NB4 (cell line): ENCODE results near the gene TSKU.
A peak's percentile ranks its signal among the peaks of the same experiment; 100 is the strongest.

Experiments
- DNase-seq: peaks from one replicate; pipeline ENCODE4 v3.0.0; 2010; ENCODE audit warnings: low read depth
- H3K4me3 ChIP-seq: one replicate; pipeline ENCODE4 v1.5.1; 2011; ENCODE audit warnings: mild to moderate bottlenecking, low read depth, low read length, moderate library complexity
- MYC ChIP-seq: IDR thresholded peaks from 2 replicates; pipeline ENCODE4 v1.6.1; 2011; ENCODE audit warnings: low read depth, low read length
- POLR2A ChIP-seq: IDR thresholded peaks from 2 replicates; pipeline ENCODE4 v1.6.1; 2011; ENCODE audit warnings: mild to moderate bottlenecking; ENCODE audit not compliant: insufficient read length; ENCODE audit errors: extremely low read depth
- TF ChIP-seq, protein P1 (sequence below): IDR thresholded peaks from one replicate; pipeline ENCODE4 v1.5.1; 2012; ENCODE audit warnings: low read depth, low read length
- TF ChIP-seq, protein P2 (sequence below): IDR thresholded peaks from 2 replicates; pipeline ENCODE4 v1.6.1; 2011; ENCODE audit warnings: low read depth, low read length

Gene TSKU

DNA sequence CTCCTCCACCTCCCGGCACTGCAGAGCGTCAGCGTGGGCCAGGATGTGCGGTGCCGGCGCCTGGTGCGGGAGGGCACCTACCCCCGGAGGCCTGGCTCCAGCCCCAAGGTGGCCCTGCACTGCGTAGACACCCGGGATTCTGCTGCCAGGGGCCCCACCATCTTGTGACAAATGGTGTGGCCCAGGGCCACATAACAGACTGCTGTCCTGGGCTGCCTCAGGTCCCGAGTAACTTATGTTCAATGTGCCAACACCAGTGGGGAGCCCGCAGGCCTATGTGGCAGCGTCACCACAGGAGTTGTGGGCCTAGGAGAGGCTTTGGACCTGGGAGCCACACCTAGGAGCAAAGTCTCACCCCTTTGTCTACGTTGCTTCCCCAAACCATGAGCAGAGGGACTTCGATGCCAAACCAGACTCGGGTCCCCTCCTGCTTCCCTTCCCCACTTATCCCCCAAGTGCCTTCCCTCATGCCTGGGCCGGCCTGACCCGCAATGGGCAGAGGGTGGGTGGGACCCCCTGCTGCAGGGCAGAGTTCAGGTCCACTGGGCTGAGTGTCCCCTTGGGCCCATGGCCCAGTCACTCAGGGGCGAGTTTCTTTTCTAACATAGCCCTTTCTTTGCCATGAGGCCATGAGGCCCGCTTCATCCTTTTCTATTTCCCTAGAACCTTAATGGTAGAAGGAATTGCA, 13.5 kb downstream of the TSKU start:
- H3K4me3 ChIP-seq: no peak overlapping the region
- DNase-seq: no peak
- TF ChIP-seq MYC (no peak), POLR2A (no peak)
- TF ChIP-seq, protein P1, sequence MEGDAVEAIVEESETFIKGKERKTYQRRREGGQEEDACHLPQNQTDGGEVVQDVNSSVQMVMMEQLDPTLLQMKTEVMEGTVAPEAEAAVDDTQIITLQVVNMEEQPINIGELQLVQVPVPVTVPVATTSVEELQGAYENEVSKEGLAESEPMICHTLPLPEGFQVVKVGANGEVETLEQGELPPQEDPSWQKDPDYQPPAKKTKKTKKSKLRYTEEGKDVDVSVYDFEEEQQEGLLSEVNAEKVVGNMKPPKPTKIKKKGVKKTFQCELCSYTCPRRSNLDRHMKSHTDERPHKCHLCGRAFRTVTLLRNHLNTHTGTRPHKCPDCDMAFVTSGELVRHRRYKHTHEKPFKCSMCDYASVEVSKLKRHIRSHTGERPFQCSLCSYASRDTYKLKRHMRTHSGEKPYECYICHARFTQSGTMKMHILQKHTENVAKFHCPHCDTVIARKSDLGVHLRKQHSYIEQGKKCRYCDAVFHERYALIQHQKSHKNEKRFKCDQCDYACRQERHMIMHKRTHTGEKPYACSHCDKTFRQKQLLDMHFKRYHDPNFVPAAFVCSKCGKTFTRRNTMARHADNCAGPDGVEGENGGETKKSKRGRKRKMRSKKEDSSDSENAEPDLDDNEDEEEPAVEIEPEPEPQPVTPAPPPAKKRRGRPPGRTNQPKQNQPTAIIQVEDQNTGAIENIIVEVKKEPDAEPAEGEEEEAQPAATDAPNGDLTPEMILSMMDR: no peak
- TF ChIP-seq, protein P2, sequence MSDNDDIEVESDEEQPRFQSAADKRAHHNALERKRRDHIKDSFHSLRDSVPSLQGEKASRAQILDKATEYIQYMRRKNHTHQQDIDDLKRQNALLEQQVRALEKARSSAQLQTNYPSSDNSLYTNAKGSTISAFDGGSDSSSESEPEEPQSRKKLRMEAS: no peak

- TF ChIP-seq MYC: no peak
- no peak for TF ChIP-seq POLR2A
- TF ChIP-seq, protein P2: no peak
- TF ChIP-seq, protein P1: no peak
- DNase-seq: no peak
- no peak overlapping the region for H3K4me3 ChIP-seq
Measured at GRCh38 chr11:76797341-76798201, 14.4 kb downstream of the TSKU start.

DNA sequence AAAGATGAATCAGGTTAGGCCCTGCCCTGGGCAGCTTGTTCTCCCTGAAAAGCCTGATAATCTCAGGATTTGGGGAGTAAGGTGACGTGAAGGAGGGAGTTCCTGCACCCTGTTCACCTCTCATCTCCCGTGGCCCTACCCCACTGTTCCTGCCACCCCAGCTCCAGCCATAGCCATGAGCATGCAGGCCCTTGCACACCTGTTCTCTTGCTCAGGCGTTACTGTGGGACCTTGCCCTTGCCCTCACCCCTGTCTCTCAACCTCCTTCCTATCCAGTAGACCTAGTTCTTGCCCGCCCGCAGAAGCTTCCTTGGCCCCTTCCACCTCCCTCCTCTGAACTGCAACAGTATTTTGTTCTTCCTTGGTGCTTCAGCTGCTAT, 15.0 kb downstream of the TSKU start:
- TF ChIP-seq, protein P1: no peak
- TF ChIP-seq, protein P2: no peak
- TF ChIP-seq POLR2A: no peak
- H3K4me3 ChIP-seq: no peak overlapping the region
- no peak for DNase-seq

- TF ChIP-seq MYC: no peak
- DNase-seq: no peak
- no peak overlapping the region for H3K4me3 ChIP-seq
Measured at GRCh38 chr11:76798671-76799065, 15.5 kb downstream of the TSKU start.

- H3K4me3 ChIP-seq: no peak overlapping the region
- peak; percentile 87 for DNase-seq
Measured at GRCh38 chr11:76799066-76799804, 16.1 kb downstream of the TSKU start.

More at GRCh38 chr11:76799066-76799804, 16.1 kb downstream of the TSKU start:
- peak; percentile 55 for TF ChIP-seq MYC
- TF ChIP-seq, protein P2: peak; percentile 71
- TF ChIP-seq, protein P1: peak; percentile 82
- TF ChIP-seq POLR2A: no peak
